ENCODE measurements around the gene SMIM32. TPM values are rescaled to one million over a fixed set of nuclear protein-coding genes. Genes with fewer than 3 reads are reported as not detected.

SMIM32 gene
- total RNA-seq, 1 experiment from 2014 or later = 0.37 TPM

- peak overlapping the region; percentile 71 for H3K4me3 Mint-ChIP-seq
- CTCF ChIA-PET = interaction anchor here (0.7 to 6.9 kb wide), 5 partner anchors 17 to 493 kb away, joined by 3 to 55 read pairs (median 4); partner anchors contain the start of gene TGFBI
- POLR2A ChIA-PET = no interaction called here
- no peaks in the 10 kb centered on the region for H3K9me3 Mint-ChIP-seq
- no peak overlapping the region for H3K27ac Mint-ChIP-seq
- ATAC-seq (no peak), DNase-seq (ENCODE audit: low spot score) (no peak)
- no peaks in the 10 kb centered on the region for H3K36me3 Mint-ChIP-seq
- TF ChIP-seq RORB (CRISPR knock-in tag; IDR thresholded peaks at IDR 0.05) (no peak), MAX (CRISPR knock-in tag; IDR thresholded peaks at IDR 0.05) (no peak), JUN (CRISPR knock-in tag; IDR thresholded peaks at IDR 0.05) (no peak), NR2C2 (CRISPR knock-in tag; IDR thresholded peaks at IDR 0.05) (no peak), ESRRA (CRISPR knock-in tag; IDR thresholded peaks at IDR 0.05; ENCODE audit: borderline replicate concordance) (no peak), CTCF (IDR thresholded peaks at IDR 0.05) (no peak), OVOL2 (CRISPR knock-in tag; IDR thresholded peaks at IDR 0.05; ENCODE audit: borderline replicate concordance) (no peak), GABPB1 (CRISPR knock-in tag; IDR thresholded peaks at IDR 0.05) (no peak), NFE2L1 (CRISPR knock-in tag; IDR thresholded peaks at IDR 0.05) (no peak), E2F5 (CRISPR knock-in tag; IDR thresholded peaks at IDR 0.05) (no peak), FOXJ3 (CRISPR knock-in tag; IDR thresholded peaks at IDR 0.05; ENCODE audit: borderline replicate concordance) (no peak), ZNF138 (CRISPR knock-in tag; conservative IDR thresholded peaks at IDR 0.05) (no peak), ATF3 (CRISPR knock-in tag; conservative IDR thresholded peaks at IDR 0.05) (no peak), PRDM15 (CRISPR knock-in tag; IDR thresholded peaks at IDR 0.05) (no peak), ATF6 (CRISPR knock-in tag; IDR thresholded peaks at IDR 0.05) (no peak), ZNF121 (CRISPR knock-in tag; IDR thresholded peaks at IDR 0.05) (no peak), NR1H2 (CRISPR knock-in tag; IDR thresholded peaks at IDR 0.05) (no peak)
- peaks cover 96% of the 10 kb centered on the region for H3K27me3 Mint-ChIP-seq (ENCODE audit: low read depth)
- H3K4me1 Mint-ChIP-seq = peaks cover 14% of the 10 kb centered on the region
Observed at GRCh38 chr5:136193322-136193935, 467 bp upstream of the SMIM32 start.
